Kidney glomerular epithelial cell (primary cell): ENCODE data around the gene PIANP.
"Not testable (repeated sequence)": the region's sequence is repeated elsewhere in the genome, so short reads cannot be mapped to it uniquely, and the experiment has no call there.

Experiments
- DNase-seq: peaks from one replicate; lab custom pipeline; 2025; lab: John Stamatoyannopoulos, UW

PIANP gene

GRCh38 chr12:6708351-6708750, 7.7 kb upstream of the PIANP start:
- DNase-seq = not testable (repeated sequence)

- DNase-seq = no peak
Observed at GRCh38 chr12:6703631-6704030, 3.0 kb upstream of the PIANP start.

DNA sequence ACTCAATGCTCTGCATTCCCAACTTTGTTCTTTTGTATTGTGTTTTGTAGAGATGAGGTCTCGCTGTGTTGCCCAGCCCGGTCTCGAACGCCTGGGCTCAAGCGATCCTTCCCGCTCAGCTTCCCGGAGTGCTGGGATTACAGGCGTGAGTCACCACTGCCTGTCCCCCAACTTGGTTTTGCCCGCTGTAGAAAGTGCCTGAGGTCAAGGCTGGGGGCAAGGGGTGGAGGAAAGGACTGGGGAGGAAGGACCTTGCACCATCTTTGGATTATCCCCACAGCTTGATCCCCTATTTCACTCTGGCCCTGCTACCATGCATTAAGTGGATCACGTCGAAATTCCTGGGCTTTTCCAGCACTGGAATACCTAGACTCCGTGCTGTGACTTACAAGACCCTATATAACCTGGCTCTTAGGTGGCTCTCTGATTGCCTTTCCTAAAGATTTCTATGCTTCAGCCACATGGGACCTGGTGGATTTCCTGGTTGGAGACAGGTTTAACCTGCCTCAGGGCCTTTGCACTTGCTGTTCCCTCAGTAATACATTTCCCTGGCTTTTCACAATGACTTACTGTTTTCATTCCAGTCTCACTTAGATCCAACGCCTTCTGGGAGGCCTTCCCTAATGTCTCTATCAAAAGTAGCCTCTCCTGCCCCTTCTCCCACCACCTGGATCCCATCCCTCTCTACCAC, 608 bp upstream of the PIANP start:
- no peak for DNase-seq

DNA sequence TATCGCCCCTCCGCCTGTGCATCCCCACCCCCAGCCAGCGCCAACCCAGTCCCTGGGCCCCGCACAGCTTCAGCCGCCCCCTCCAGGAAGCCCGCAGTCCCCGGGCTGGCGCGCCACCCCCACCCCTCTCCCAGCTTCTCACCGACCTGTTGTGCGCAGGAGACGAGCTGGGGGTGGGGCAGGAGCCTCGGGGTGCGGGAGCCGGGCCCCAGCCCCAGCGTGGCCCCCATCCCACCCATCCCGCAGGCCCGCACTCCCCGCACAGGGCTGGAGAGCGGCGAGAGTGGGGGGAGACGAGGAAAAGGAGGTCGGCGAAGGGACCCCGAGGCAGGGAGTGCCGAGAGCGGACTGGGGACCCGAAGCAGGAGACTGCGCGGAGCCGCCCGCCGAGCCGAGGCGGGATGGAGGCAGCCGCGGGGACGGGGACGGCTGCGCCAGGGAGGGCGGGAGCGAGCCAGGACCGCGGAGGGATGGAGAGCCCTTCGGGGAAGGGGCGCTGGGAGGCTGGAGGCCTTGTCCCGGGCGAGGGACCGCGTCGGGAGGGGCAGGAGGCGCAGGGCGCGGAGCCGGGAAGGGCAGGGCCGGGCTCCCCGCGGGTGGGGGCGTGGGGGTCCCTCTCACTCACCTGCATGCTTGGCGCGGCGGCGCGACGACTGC, 498 bp downstream of the PIANP start:
- DNase-seq = no peak

DNA sequence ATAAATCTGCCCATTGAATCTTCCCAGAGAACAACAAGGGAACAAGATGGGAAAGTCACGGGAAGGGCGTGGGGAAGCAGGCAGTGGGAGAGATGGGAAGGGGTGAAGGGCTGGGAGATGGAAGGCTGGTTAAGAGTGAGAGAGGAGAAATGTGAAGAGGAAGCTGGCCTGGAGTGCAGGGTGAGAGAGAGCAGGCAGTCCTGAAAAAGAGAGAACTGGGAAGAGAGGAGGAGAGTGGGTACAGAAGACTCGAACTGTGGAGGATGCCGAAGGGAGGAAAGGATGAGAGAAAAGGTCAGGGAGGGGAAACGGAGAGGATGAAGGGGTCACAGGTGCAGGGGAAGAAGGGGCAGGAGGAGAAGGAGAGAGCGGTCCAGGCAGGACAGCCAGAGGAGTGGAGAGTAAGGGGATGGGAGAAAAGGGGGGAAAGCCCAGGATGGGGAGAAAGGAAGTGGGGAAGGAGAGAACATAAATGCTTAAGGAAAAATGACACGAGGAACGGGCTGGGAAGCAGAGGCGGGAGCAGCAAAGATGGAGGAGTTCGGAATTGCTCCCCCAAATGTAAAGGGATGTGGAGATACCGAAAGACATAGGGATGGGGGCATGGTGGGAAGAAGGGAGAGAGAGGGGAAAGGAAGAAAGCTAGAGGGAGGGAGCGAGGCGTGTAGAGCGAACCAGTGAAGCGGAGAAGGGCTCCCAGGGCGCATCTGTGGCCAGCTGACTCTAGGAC, 1.2 kb downstream of the PIANP start:
- DNase-seq = no peak

DNA sequence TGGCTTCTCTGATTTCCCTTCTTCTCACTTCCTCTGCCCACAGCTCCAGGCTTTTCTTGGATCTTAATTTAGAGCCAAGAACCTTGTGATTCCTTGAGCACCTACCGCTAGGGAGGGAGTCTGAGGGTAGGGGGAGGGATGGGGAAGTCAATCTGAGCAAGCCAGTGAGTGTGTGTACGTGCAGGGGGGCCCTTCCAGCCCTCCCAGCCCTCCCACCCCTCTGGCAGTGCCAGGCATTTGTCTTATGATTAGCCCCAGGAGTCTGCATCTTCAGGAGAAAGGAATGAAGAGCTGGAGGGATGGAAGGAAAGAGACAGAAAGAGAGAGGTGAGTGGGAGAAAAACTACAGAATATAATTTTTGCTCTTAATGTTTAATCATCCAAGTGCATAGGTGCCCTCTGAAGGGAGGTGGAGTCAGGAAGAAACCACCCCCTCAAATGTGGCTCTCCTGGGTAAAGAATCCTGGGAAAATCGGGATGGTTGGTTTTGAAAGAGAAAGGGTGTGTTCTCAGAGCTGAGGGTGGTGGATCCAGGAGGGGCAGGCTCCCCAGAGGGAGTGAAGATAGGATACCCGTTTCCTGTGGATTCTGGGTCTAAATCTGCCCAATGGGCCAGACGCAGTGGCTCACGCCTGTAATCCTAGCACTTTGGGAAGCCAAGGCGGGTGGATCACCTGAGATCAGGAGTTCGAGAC, 2.1 kb downstream of the PIANP start:
- DNase-seq = no peak

DNA sequence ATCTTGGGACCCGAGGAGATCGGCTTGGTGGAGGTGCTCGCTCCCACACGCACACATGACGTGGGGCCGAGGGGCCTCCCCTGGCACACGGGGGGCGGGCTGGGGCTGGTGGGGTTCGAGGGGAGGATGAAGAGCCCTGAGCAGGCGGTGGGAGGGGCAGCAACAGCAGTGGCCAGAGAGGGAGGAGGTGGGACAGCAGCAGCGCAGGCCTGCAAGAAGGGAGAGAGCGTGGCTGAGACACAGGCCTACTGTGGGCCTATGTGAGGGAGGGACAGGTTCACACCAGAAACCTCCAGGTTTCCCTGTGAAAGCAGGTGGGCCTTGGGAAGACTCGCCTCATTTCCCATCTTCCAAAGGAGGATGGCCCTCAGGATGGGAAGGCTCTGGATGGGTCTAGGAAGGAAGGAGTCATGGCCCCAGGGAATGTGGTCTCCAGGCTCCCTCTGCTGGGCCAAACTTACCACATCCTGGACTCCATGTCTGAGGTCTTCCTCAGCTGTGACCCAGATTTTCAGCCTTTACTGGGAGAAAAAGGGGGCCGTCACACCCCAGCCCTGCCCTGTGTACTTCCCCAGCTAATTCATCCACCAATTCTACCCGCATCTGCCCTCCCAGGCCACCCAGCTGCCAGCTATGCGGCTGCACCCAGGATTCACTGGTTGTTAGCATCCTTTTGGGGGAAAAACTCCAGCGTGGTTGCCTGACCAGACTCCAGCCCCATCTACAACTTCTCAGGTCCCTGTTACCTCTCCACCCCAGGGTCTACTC, 2.8 kb downstream of the PIANP start:
- DNase-seq = peak; percentile 55

- DNase-seq = peak; percentile 83
Observed at GRCh38 chr12:6696690-6697583, 3.7 kb downstream of the PIANP start.

DNA sequence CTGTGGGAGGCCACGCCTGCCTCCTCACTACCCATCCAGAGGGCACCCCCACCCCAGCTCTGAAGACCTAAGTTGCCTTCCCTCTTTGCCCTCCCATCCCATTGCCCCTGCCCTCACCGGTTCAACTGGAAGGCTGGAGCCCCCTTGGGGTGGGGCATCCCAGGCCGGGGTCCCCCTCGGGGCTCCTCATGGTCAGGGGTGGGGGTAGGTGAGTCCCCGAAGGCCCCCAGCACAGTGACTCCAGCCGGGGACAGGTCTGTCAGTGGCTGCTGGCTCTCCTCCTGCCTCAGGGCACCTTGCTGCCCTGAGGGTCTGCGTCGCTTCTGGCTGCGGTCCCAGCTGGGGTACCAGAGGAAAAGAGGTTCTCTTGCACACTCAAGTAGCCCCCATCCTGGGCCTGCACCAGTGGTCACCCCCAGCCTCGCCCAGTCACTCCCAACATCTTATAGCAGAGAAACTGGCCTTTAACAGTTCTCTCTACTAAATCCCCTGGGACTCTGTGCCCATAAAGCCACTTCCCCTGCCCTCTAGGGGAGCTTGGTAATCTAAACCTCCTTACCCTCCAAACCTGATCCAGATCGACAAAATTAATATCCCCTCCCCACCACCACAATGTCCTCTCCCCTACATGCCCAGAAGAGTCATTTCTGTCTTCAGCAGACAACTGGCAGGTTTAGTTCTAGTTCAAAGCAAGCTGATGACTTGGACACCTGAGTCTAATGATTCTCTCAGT, 5.1 kb downstream of the PIANP start:
- DNase-seq = no peak

DNA sequence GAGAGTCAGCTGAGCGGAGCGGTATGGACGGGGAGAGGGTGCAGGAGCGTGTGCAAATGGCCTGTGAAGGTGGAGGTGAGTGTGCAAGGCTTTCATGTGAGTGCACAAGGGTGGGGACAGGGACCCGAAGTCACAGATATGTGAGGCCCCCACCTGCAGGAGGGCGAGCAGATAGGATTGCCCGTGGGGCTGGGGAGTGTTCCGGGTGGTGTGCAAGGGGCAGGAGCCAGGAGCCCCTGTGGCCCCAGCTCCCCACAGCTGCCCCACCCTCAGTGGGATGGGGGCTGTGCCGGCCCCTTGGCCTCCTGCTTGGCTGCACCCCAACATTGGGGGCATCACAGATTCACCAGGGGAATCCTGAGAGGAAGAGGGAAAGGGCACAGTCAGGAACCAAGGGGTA, 5.9 kb downstream of the PIANP start:
- DNase-seq = no peak

- DNase-seq = no peak
Observed at GRCh38 chr12:6693832-6694355, 6.7 kb downstream of the PIANP start.

GRCh38 chr12:6692888-6693287, 7.7 kb downstream of the PIANP start:
- DNase-seq = no peak

- no peak for DNase-seq
Observed at GRCh38 chr12:6691473-6691872, 9.1 kb downstream of the PIANP start.

DNA sequence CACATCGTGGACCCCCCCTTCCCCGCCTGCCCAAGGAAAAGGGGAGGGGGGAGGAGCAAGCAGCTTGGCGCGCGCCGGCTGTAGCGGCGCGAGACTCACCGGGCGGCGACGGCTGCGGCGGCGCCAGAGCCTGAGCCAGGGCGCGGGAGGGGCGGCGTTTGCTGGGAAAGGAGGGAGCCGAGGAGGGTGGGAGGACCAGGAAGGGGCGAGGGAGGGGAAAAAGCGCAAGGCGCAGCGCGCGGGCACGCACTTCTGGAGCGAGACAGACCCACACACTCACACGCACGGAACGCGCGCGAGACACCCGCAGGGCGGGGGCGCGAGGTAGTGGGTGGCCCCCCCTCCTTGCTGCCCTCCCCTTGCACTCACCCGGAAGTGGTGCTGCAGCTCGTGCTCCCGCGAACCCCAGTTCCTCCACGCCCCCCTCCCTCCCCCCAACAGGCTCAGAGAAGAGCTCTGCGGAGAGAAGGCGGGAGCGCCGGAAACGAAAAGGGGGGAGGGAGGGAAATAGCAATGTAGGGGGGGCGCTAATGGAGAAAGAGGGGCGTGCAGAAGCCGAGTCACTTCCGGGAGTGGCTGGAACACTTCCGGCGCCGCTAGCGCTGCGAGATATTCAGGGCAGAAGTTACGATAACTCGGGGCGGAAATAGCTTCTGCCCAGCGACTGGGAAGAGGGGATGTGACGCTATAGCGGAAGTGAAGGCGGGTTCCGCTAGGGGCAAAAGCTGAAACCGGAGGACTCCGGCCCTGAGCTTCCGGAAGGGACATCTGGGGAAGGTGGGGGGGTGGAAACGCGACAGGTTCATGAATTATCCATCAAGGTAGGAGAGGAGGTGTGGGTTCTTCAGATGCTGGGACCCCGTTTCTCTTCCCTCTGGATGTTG, 11.4 kb downstream of the PIANP start, which contains the start of gene ZNF384:
Gene ZNF384, minus strand, starts transcription at position 377 of the 884 bp plus-strand sequence. CDS start 9,855 bp downstream, outside the sequence.
- DNase-seq = peak; percentile 98

DNA sequence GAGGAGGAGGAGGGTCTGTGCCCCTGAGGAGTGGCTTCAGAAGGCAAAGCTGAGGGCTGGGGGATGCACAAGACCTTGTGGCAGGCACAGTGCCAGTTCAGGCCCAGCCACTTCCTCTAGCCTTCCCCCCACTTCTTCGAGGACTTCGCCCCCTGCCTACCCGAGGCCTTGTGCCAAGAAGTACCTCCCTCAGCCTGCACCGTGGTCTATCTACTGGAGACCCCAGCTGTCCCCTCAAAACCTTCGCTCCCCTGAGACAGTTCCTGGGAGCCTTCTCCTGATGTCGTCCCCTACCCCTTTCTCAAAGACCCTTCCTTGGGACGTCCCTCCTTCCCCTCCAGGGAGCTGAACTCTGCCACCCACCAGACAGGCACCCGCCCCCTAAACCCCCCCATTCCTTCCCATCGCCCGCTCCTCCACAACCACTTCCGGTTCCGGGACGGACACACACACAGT, 12.0 kb downstream of the PIANP start:
- no peak for DNase-seq

GRCh38 chr12:6685814-6686213, 14.8 kb downstream of the PIANP start:
- DNase-seq = no peak

DNA sequence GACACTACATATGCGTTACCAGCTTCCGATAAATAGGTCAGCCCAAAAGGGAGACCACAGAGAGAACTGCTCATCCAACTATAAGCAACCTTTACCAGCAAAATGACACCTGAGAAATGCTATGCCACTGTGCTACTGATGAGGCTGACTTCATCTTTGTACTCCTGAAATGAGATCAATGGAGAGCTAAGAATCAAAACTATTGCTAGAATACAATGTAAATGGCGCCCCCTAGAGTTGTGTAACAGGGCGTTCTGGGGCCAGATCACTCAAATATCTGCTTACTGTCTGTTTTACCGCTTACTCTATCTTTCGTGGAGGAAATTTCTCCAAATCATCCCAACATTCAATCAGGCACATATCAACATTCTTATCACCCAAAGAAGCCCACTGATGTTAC, 16.0 kb downstream of the PIANP start:
- no peak for DNase-seq

GRCh38 chr12:6676962-6677361, 23.7 kb downstream of the PIANP start:
- DNase-seq = no peak

- DNase-seq = no peak
Observed at GRCh38 chr12:6672143-6672542, 28.5 kb downstream of the PIANP start.
